CD4-positive, CD25-positive, alpha-beta regulatory T cell (primary cell): ENCODE measurements around the gene BMP2. TPM values are rescaled to one million over a fixed set of nuclear protein-coding genes. Genes with fewer than 3 reads are reported as not detected.

Experiments
- ATAC-seq, 2 donors: fragments of 150-1000 bp; cut with Tn5 transposase; one replicate each; pipeline ENCODE4 v1.10.0; 2021; ENCODE audit warnings: low read depth in 2 of 2, moderate number of reproducible peaks in 2 of 2, moderate library complexity in 1 of 2
- DNase-seq, 3 donors: peaks; one replicate each; pipeline versions ENCODE4 v3.0.0 to v3.0.0-alpha.2; 2012 to 2022; ENCODE audit warnings: mixed read lengths in 1 of 3
- H3K27ac ChIP-seq: one replicate; pipeline ENCODE4 v1.7.0; 2013; ENCODE audit warnings: mild to moderate bottlenecking, low read length; ENCODE audit not compliant: insufficient read depth, poor library complexity, severe bottlenecking
- H3K27me3 ChIP-seq: one replicate; pipeline ENCODE4 v1.7.0; 2013; ENCODE audit warnings: low read length; ENCODE audit not compliant: control insufficient read depth, insufficient read depth
- H3K36me3 ChIP-seq: one replicate; pipeline ENCODE4 v1.7.0; 2013; ENCODE audit warnings: mild to moderate bottlenecking, low read length, moderate library complexity; ENCODE audit not compliant: control insufficient read depth, insufficient read depth
- H3K4me1 ChIP-seq: 2 replicates; pipeline ENCODE4 v1.7.0; 2013; ENCODE audit warnings: mild to moderate bottlenecking, low read length; ENCODE audit not compliant: insufficient read depth, control insufficient read depth, poor library complexity, severe bottlenecking
- H3K4me3 ChIP-seq: one replicate; pipeline ENCODE4 v1.7.0; 2013; ENCODE audit warnings: low read depth, mild to moderate bottlenecking, low read length, moderate library complexity
- H3K9me3 ChIP-seq, 2 experiments: 1 replicate in 1 of 2; 2 replicates in 1 of 2; pipeline ENCODE4 v1.7.0; 2013; ENCODE audit warnings: low read length in 2 of 2, mild to moderate bottlenecking in 1 of 2, moderate library complexity in 1 of 2; ENCODE audit not compliant: control insufficient read depth in 2 of 2
- H3K27ac Mint-ChIP-seq, 3 donors: one replicate each; pipeline ENCODE4 v1.8.0; 2020 to 2022; ENCODE audit warnings: mild to moderate bottlenecking in 3 of 3, mixed read lengths in 3 of 3, moderate library complexity in 2 of 3
- H3K27me3 Mint-ChIP-seq: one replicate; pipeline ENCODE4 v1.8.0; 2022; ENCODE audit warnings: mild to moderate bottlenecking, mixed read lengths
- H3K36me3 Mint-ChIP-seq: one replicate; pipeline ENCODE4 v1.8.0; 2020; ENCODE audit warnings: mixed read lengths
- H3K4me1 Mint-ChIP-seq, 4 donors: one replicate each; pipeline ENCODE4 v1.8.0; 2020 to 2022; ENCODE audit warnings: mixed read lengths in 4 of 4, mild to moderate bottlenecking in 1 of 4
- H3K4me3 Mint-ChIP-seq, 4 donors: one replicate each; pipeline ENCODE4 v1.8.0; 2020 to 2022; ENCODE audit warnings: mild to moderate bottlenecking in 4 of 4, mixed read lengths in 4 of 4, moderate library complexity in 3 of 4
- H3K9me3 Mint-ChIP-seq, 7 donors: one replicate each; pipeline ENCODE4 v1.8.0; 2020 to 2022; ENCODE audit warnings: mixed read lengths in 7 of 7, mild to moderate bottlenecking in 3 of 7, moderate library complexity in 2 of 7
- polyA plus RNA-seq, 4 donors: library from polyadenylated mRNA; unstranded; fragments of 300-500 nt; fragmentation: Illumina TruSeq; gene quantifications; one replicate each; pipeline ENCODE4 v1.2.3, GENCODE V29; 2021
- total RNA-seq: library from RNA; stranded (reverse); gene quantifications from one replicate; pipeline ENCODE4 v1.2.3, GENCODE V29; 2022

BMP2 gene
- total and polyA plus RNA-seq, 5 donors from 2014 or later, result not detected

DNA sequence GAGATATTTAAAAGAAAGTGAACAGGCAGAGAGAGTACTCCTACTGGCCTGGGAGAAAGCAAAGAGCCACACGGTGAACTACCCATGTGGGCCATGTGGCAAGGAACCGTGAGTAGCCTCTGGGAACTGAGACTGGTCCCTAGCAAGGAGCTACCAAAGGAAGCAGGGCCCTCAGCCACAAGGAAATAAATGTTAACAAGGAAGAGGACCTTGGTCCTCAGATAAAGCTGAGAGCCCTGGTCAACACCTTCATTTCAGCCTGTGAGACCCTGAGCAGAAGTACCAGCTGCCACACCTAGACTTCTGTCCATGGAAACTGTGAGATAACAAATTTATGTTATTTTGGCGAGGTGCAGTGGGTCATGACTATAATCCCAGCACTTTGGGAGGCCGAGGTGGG lies 25.3 kb downstream of the BMP2 start:
- no peaks in the 10 kb centered on the region for H3K36me3 Mint-ChIP-seq
- H3K9me3 Mint-ChIP-seq, result peaks cover 0 to 6% (median 1%) of the 10 kb centered on the region in 7 donors
- no peaks in the 10 kb centered on the region for H3K9me3 ChIP-seq
- H3K4me3 Mint-ChIP-seq, result no peak overlapping the region
- no peak for DNase-seq
- H3K27ac Mint-ChIP-seq, result no peak overlapping the region
- no peaks in the 10 kb centered on the region for H3K36me3 ChIP-seq
- no peaks in the 10 kb centered on the region for H3K27me3 Mint-ChIP-seq
- H3K4me1 ChIP-seq, result no peaks in the 10 kb centered on the region
- H3K27ac ChIP-seq, result no peak overlapping the region
- H3K4me1 Mint-ChIP-seq, result no peaks in the 10 kb centered on the region
- ATAC-seq, result no peak
- H3K27me3 ChIP-seq, result no peaks in the 10 kb centered on the region
- H3K4me3 ChIP-seq, result no peak overlapping the region

DNA sequence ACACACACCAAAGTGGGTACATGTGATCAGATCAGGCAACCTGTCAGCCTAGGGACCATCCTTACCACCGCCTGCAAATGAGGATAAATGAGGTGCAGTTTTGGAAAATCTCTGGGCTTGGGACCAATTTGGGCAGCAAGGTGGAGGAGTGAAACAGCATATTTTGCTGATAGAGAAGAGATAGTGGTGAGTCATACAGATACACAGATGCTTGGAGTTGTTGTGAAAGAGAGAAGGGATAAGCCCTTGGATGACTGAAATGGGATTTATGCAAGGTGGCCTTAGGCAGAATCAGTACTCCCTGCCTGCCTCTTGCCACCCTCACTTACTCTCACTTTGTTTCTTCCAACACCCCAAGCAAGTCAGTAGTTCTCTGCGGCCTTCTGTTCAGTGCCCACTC lies 34.7 kb downstream of the BMP2 start:
- Histone ChIP-seq H3K27ac (no peak overlapping the region), H3K4me1 (no peaks in the 10 kb centered on the region), H3K36me3 (no peaks in the 10 kb centered on the region), H3K4me3 (no peak overlapping the region), H3K9me3 (peaks cover 0 to 5% of the 10 kb centered on the region in 2 experiments), H3K27me3 (no peaks in the 10 kb centered on the region)
- DNase-seq, result no peak
- no peak for ATAC-seq
- no peaks in the 10 kb centered on the region for H3K27me3 Mint-ChIP-seq
- H3K4me3 Mint-ChIP-seq, result no peak overlapping the region
- no peaks in the 10 kb centered on the region for H3K4me1 Mint-ChIP-seq
- no peak overlapping the region for H3K27ac Mint-ChIP-seq
- H3K9me3 Mint-ChIP-seq, result peaks cover 2 to 13% (median 4%) of the 10 kb centered on the region in 7 donors
- no peaks in the 10 kb centered on the region for H3K36me3 Mint-ChIP-seq

DNA sequence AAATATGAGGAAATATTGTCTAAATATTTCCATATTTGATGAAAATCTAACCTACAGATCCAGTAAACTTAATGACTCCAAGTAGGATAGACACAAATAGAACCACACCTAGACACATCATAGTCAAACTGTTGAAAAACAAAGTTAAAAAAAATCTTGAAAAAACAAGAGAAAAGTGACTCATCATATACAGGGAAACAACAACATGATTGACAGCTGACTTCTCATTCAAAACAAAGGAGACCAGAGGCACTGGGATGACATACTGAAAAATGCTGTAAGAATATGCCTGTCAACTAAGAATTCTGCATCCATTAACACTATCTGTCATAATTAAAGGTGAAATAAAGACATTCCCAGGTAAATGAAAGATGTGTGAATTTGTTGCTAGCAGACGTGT lies 38.8 kb downstream of the BMP2 start:
- Histone ChIP-seq H3K4me1 (no peaks in the 10 kb centered on the region), H3K9me3 (peaks cover 0 to 5% of the 10 kb centered on the region in 2 experiments), H3K36me3 (no peaks in the 10 kb centered on the region), H3K27me3 (no peaks in the 10 kb centered on the region), H3K4me3 (no peak overlapping the region), H3K27ac (no peak overlapping the region)
- H3K9me3 Mint-ChIP-seq, result peaks cover 2 to 11% (median 4%) of the 10 kb centered on the region in 7 donors
- H3K27ac Mint-ChIP-seq, result no peak overlapping the region
- DNase-seq, result no peak
- no peaks in the 10 kb centered on the region for H3K36me3 Mint-ChIP-seq
- H3K4me1 Mint-ChIP-seq, result no peaks in the 10 kb centered on the region
- H3K4me3 Mint-ChIP-seq, result no peak overlapping the region
- no peaks in the 10 kb centered on the region for H3K27me3 Mint-ChIP-seq
- no peak for ATAC-seq

DNA sequence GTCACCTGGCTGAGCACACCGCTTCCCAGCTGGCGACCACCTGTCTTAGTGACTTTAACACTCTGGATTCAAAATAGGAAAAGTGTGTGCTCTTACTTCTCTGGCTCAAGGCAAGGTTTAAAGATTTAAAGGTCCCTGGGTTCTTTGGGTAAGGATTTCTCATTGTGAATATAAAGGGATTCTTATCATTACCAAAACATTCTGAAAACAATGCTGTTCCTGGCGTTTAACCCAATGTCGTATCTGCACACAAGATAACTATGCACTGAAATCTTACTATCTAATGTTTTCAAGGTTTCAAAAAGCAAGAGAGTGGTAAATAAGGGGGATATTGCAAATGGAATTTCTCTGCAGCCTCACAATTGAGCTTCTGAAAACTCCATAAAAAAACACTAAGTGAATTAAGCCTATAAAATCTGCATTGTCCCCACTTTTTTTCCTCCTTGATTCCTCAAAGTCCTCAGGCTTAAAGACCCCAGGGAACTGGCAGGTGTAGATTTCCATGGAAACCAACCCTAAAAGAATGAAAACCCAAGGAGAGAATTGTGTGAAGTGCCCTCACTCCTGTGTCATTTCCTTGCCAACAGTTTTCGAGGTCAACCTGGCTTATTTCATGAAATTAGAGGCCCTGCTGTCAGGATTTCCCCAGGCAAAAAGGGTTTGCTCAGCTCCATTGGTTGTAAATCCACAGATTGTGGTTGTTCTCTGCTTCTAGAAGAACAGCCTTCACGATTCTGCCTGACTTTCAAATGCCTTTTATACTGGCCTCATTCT lies 44.0 kb downstream of the BMP2 start:
- DNase-seq (no peak), ATAC-seq (no peak)
- H3K27ac ChIP-seq, result no peak overlapping the region
- no peaks in the 10 kb centered on the region for H3K4me1 ChIP-seq
- no peaks in the 10 kb centered on the region for H3K27me3 ChIP-seq
- no peaks in the 10 kb centered on the region for H3K36me3 ChIP-seq
- Mint-ChIP-seq H3K27me3 (no peaks in the 10 kb centered on the region), H3K4me1 (no peaks in the 10 kb centered on the region), H3K27ac (no peak overlapping the region), H3K4me3 (peak overlapping the region in 1 of 4 donors; percentile 27), H3K36me3 (no peaks in the 10 kb centered on the region), H3K9me3 (peaks cover 0 to 7% (median 2%) of the 10 kb centered on the region in 7 donors)
- no peak overlapping the region for H3K4me3 ChIP-seq
- H3K9me3 ChIP-seq, result no peaks in the 10 kb centered on the region

- no peak overlapping the region for H3K27ac Mint-ChIP-seq
- H3K27me3 Mint-ChIP-seq, result no peaks in the 10 kb centered on the region
- no peaks in the 10 kb centered on the region for H3K36me3 Mint-ChIP-seq
- H3K4me3 Mint-ChIP-seq, result no peak overlapping the region
- Histone ChIP-seq H3K4me1 (no peaks in the 10 kb centered on the region), H3K27ac (no peak overlapping the region), H3K9me3 (no peaks in the 10 kb centered on the region), H3K36me3 (no peaks in the 10 kb centered on the region), H3K4me3 (no peak overlapping the region), H3K27me3 (no peaks in the 10 kb centered on the region)
- H3K9me3 Mint-ChIP-seq, result peaks cover 0 to 8% (median 3%) of the 10 kb centered on the region in 7 donors
- ATAC-seq, result no peak
- no peak for DNase-seq
- no peaks in the 10 kb centered on the region for H3K4me1 Mint-ChIP-seq
Observed at GRCh38 chr20:6812530-6812929, 45.0 kb downstream of the BMP2 start.

- Mint-ChIP-seq H3K27me3 (no peaks in the 10 kb centered on the region), H3K4me1 (no peaks in the 10 kb centered on the region), H3K27ac (no peak overlapping the region), H3K4me3 (no peak overlapping the region), H3K9me3 (peaks cover 0 to 7% (median 4%) of the 10 kb centered on the region in 7 donors), H3K36me3 (no peaks in the 10 kb centered on the region)
- ATAC-seq, result no peak
- Histone ChIP-seq H3K4me3 (no peak overlapping the region), H3K27ac (no peak overlapping the region), H3K36me3 (no peaks in the 10 kb centered on the region), H3K27me3 (no peaks in the 10 kb centered on the region), H3K4me1 (no peaks in the 10 kb centered on the region), H3K9me3 (no peaks in the 10 kb centered on the region)
- DNase-seq, result no peak
Observed at GRCh38 chr20:6814945-6815344, 47.5 kb downstream of the BMP2 start.

- Histone ChIP-seq H3K4me3 (no peak overlapping the region), H3K36me3 (no peaks in the 10 kb centered on the region), H3K4me1 (no peaks in the 10 kb centered on the region), H3K27me3 (no peaks in the 10 kb centered on the region), H3K9me3 (no peaks in the 10 kb centered on the region), H3K27ac (no peak overlapping the region)
- Mint-ChIP-seq H3K27me3 (no peaks in the 10 kb centered on the region), H3K27ac (no peak overlapping the region), H3K9me3 (peaks cover 0 to 7% (median 4%) of the 10 kb centered on the region in 7 donors), H3K36me3 (no peaks in the 10 kb centered on the region), H3K4me1 (no peaks in the 10 kb centered on the region), H3K4me3 (no peak overlapping the region)
- ATAC-seq (no peak), DNase-seq (no peak)
Observed at GRCh38 chr20:6818033-6818808, 50.7 kb downstream of the BMP2 start.
